22Rv1 (cell line): ENCODE data around the gene SPSB1.

Source experiments
- H3K27ac ChIP-seq: fragments of 450-650 bp; 2 replicates; pipeline ENCODE4 v1.5.1; 2017
- CTCF ChIP-seq: fragments of 450-650 bp; IDR thresholded peaks from 2 replicates; pipeline ENCODE4 v1.5.1; 2017; ENCODE audit warnings: mild to moderate bottlenecking
- ZFX ChIP-seq: fragments of 450-650 bp; IDR thresholded peaks from 2 replicates; pipeline ENCODE4 v1.6.1; 2017; ENCODE audit warnings: antibody characterized with exemption, borderline replicate concordance

SPSB1 gene

GRCh38 chr1:9316080-9316444 lies 23.4 kb downstream of the SPSB1 start:
- TF ChIP-seq CTCF, result no peak
- no peak overlapping the region for H3K27ac ChIP-seq

GRCh38 chr1:9316512-9316911 lies 23.8 kb downstream of the SPSB1 start:
- no peak overlapping the region for H3K27ac ChIP-seq

GRCh38 chr1:9317072-9317471 lies 24.4 kb downstream of the SPSB1 start:
- H3K27ac ChIP-seq, result no peak overlapping the region
- TF ChIP-seq ZFX, result no peak
- no peak for TF ChIP-seq CTCF

More at GRCh38 chr1:9316512-9316911, 23.8 kb downstream of the SPSB1 start:
- TF ChIP-seq ZFX (no peak), CTCF (no peak)

GRCh38 chr1:9317591-9318417 lies 25.1 kb downstream of the SPSB1 start:
- TF ChIP-seq ZFX, result no peak
- no peak for TF ChIP-seq CTCF
- H3K27ac ChIP-seq, result no peak overlapping the region

GRCh38 chr1:9319208-9319788 lies 26.6 kb downstream of the SPSB1 start:
- H3K27ac ChIP-seq, result no peak overlapping the region
- TF ChIP-seq ZFX, result no peak
- no peak for TF ChIP-seq CTCF

- TF ChIP-seq ZFX (no peak), CTCF (no peak)
- H3K27ac ChIP-seq, result no peak overlapping the region
Observed at GRCh38 chr1:9319789-9320519, 27.3 kb downstream of the SPSB1 start.
